ENCODE data around the gene SMYD1.

The SMYD1 gene

DNA sequence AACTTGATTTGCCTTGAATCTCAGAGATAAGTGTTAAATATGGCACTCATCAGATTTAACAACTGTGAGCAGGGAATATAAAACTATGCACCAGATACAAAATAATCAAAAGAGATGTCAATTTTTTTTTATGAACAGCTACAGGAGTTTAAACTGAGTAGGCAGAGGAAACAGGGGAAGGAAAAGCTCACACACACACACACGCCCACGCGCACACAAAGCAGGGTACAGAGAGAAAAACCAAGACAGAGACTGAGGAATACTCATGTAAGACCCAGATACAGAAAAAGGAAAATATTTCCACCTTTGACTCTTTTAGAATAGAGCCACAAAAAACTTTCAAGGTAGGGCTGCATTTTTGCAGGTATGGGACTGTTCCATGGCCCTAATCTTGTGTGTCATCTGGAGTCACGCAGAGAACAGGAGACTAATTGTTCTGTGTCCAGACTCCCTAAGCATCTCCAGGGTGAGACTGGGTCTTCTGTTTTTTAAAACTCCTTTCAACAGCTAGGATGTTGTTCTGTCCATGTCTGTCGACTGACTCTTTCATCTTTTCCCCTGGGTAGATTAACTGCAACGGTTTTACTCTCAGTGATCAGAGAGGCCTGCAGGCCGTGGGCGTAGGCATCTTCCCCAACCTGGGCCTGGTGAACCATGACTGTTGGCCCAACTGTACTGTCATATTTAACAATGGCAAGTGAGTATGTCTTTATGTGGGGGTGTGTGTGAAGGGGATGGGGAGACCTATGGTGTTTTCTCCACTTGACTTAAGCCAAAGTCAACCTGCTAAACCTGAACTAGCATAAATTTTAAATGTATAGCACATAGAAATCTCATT is 23.0 kb downstream of the SMYD1 start:
- FAIRE-seq: no peak

DNA sequence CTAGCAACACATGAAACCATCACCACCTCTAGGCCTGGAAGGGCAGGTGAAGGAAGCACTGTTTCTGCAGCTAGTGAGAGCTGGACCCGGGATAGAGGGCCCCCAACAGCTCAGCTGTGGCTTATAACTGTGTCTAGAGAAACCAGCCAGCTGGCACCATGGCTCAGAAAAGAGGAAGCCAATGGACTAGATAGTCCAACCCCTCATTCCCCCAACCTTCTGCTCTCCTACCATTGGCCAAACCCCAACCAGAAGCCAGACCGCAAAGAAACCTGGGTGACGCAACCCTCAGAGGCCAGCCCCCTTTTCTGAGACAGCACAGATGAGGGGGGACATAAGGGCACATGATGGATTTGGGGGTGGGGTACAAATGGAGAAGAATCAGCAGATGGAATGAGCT is 24.3 kb downstream of the SMYD1 start:
- FAIRE-seq: no peak

DNA sequence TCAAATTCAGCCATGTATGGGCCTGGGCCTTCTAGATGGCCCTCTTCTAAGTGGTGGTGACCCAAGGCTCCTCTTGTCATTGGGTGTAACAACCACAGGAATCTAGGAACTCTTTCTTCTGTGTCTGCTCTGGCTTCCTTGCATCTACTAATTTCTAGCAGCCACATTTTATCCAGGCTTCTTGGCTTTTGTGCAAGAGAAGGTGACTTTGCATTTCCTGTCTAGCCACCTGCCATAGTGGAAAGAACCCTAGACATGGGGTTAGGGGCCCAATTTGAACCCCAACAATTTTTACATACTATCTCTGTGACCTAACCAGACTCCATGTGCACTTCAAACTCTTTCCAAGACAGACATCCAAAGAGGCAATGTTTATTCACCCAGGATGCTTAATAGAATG is 25.1 kb downstream of the SMYD1 start:
- FAIRE-seq: no peak

DNA sequence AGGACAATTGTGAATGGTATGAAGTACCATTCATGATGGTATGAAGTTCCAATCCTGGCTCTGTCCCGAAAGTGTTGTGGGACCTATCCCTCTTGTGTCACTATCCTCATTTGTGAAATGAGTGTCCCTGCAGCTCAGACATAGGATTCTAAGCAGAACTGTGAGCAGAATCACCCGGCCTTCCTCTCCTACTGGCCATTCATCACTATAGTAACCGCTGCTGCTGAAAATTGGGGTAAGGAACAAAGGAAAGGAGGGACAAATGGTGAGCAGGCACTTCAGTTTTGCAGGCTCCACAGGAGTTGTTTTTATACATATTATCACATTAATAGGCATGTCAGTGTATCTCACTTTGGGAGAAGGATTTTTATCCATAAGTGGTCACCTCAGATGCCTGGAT is 27.4 kb downstream of the SMYD1 start:
- no peak for FAIRE-seq

DNA sequence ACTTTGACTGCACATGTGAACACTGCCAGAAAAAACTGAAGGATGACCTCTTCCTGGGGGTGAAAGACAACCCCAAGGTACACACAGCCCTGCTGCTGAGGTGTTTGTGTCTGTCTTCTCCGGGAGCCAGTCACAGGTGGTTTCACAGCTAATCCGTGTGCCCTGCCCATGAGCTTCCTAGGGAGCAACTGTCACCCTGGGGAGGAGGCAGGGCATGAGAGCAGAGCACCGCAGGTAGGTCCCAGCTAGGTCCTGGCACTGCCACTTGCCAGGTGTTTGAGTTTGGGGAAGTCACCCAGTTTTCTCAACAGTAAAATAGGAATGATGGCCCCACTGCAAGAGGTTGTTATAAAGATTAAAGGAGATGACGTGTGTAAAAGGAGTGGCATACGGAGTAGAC is 29.1 kb downstream of the SMYD1 start:
- FAIRE-seq: no peak

DNA sequence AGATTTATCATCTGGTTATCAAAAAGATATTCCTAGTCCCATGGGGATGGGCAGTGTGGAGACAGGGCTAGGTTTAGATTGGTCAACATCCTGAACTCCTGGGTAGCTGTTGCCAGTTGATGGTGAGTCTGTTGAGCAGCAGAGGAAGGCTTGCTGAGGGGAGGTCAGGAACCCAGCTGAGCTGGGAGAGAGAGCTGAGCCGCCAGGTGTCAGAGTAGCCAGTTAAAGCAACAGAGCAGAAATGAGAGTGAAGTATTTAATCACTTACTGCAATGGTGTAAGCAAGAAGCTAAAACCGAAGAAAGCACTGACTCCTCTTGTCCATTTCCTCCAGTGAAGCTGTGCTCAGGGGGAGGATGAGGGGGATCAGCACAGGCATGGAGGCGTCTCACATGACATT is 29.6 kb downstream of the SMYD1 start:
- no peak for FAIRE-seq

DNA sequence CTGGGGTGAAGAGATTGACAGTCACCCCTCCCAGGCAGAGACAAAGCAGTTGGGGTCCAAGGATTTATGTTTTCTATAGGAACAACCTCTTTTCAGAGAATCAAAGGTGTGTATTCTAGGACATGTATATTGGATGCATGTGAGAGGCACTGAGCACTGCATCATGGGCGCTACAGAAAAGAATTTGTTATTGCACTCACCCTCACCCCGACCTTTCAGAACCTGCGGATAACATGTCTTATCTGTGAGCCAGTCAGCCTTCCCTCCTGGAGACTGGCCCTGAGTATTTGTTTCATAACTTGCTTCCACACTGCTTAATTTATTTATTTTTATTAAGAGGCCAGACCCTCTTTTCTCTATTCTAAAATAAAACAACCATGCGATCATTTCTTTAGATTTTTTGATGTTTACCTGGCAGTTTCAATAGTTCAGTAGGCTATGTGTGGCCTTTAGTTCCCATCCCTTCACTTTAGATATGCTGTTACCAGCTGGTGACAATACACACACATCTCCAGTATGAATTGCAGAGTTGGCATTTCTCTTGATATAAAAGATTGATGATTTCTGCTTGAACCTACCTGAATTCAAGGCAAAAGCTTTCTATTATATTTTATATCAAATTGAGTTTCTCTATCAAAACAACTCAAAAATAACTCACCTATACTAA is 30.4 kb downstream of the SMYD1 start:
- FAIRE-seq: no peak

DNA sequence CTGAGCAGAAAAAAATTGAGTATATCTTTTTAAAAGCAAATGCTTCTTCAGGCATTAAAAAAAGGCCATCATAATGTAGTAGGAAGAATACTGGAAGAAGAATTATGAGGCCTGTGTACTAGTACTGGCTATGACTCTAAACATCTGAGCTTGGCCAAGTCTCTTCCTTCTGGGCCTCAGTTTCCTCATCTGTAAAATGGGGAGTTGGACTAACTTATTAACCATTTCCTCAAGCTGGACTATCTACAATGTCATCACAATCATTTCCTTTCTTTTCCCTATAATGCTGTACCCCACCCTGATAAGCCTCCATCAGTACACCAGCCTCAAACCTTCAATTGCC is 30.9 kb downstream of the SMYD1 start:
- FAIRE-seq: no peak

DNA sequence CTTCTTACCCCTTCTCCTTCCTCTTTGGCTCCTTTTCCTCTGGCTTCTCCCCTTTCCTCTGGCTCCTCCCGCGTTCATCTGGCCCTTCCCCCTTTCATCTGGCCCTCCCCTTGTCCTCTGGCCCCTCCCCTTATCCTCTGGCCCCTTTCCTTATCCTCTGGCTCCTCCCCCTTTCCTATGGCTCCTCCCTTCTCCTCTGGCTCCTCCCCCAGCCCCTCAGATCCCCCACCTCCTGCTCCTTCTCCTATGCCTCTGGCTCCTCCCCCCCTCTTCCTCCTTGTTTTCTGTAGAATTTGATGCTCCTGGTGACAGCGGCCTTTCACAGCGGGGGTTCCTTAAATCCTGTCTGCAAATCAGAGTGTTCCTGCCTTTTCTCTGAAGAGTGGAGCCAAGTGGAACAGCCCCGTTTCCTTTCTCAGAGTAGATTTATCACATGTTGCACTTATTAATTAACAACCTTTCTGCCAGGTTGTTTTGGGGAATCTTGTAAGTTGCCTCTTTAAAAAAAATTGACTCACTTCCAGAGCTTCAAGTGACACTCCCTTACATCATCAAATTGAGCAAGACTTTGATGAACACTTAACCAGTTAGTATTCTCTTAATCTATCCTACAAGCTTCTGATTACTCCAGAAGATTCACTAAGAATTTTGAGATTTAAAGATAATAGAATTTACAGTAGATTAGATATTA is 32.3 kb downstream of the SMYD1 start:
- no peak for FAIRE-seq

DNA sequence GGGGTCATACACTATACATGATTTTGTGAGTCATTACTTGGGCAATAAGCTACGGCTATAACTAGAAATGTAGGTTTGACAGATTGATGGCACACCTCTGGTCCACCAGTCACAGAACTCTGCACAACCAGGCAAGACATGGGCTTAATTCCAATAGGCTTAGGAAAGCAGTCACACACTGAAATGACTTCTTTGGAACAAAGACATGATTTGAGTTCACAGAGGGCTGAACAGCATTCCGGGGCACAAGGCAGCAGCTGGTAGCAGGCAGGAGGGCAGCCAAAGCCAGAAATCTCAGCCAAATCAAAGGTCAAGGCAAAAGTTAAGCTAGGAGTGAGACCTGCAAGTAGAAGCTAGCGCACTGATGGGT is 32.8 kb downstream of the SMYD1 start:
- no peak for FAIRE-seq

DNA sequence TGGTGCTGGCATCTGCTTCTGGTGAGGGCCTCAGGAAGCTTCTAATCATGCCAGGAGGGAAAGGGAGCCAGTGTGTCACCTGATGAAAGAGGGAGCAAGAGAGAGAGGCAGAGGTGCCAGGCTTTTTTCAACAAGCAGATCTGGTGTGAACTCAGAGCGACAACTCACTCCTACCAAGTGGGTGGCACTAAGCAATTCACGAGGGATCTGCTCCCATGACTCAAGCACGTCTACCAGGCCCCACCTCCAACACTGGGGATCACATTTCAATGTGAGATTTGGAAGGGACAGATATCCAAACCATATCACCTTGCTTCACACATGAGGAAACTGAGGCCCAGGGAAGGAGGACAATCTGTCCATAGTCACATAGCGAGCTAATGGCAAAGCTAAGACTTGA is 41.2 kb downstream of the SMYD1 start:
- FAIRE-seq: no peak

DNA sequence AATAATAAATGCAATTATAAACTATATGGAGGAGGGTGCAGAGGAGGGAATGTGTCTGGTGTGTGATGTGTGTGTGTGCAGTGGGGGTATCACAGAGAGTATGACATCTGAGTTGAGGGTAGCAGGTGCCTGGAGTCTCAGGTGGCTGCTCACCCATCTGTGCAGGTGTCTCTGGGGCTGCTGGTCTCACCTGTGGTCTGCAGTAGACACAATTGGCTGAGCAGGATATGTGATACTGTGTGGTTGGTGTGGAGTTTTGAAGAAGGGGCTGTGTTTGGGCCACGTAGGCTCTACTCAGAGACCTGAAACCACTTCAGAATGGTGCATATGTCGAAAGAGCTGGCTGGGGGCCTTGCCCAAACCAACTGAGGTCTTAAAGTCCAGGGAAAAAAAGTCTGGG is 43.2 kb downstream of the SMYD1 start:
- no peak for FAIRE-seq

DNA sequence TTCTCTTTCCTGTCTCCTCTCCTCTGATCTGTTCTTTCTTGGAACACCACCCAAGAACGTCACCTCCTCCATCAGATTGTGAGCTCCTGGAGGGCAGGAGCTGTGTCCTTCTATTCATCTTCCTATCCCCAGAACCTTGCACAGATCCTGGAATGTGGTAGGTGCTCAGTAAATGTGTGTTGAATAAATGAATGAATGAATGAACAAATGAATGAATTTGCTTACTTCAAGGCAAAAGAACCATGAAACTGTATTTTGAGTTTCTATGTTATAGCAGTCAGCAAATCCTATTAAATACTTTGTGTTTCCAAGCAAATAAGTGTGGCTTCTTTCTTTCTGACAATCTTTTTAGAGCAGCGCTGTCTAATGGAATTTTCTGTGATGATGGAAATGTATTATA is 45.4 kb downstream of the SMYD1 start:
- FAIRE-seq: no peak

DNA sequence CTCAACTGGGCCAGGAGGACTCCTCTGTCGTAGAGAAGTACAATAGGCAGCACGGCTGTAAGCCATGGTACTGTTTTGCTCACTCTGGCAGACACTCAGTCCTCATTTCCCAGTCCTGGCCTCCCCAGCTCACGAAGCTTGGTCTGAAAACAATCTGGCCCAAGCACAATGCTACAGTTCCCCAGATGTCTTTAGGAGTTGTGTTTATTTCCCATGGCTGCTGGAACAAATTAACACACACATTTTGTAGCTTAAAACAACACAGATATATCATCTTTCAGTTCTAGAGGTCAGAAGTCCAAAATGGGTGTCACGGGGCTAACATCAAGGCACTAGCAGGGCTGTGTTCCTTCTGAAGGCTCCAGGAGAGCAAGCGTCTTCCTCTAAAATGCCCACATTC is 47.3 kb downstream of the SMYD1 start:
- no peak for FAIRE-seq

DNA sequence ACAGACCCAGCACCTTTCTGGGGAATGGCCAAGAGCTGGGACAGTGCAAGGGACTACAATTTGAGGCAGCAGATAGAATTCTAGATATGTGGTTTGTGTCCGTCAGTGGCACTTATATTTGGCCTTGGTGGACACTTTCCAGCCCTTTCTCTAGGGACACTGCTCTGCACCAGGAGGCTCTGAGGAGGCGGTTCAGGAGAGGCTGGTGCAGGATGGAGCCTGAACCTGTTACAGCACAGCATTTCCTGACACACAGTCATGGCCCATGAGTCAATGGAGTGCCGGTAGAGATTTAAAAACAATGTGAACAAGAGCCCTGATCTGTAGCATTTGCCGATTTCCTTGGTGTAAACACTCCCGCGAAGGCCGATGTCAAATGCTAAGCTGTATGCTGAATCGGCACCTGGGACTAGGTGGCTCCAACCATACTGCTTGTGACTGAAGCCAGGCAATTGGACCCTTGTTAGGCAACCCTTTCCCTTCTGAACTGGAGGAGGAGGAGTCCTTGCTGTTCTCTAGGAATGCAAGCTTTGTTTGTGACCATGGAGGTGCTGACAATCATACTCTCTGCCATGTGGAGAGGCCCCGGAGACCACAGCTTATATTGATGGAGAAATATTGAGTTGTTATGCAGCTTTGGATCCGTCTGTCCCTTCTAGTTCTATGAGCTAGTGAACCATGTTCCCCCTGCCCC is 48.3 kb downstream of the SMYD1 start:
- no peak for FAIRE-seq

DNA sequence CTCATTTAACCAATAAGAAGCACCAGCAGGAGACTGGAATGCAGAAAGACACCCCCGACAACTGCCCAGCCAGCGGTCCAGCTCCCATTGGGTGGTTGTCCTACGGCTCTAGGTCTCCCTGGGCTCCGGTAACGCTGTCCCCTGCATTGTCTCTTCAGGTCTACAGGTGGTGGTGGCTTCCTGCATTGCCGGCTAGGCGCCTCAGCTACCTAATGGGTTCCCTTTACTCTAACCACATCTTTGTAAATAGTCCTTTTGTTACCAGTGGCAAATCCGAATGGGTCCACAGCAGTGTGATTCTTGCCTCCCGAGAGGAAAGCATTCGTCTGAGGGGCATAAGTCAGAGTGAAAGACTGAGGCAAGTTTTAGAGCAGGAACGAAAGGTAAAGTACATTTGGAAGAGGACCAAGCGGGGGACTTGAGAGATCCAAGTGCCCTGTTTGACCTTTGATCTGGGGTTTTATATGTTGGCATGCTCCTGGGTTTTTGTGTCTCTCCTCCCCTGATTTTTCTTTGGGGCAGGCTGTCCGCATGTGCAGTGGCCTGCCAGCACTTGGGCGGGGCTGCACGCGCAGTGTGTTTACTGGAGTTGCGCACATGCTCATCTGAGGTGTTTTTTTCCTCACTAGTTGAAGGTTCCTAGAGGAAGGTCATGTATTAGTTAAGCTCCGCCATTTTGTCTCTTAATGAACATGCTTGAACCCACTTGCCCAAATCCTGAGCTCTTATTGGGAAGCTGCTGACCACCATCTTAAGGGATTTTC is 49.2 kb downstream of the SMYD1 start:
- no peak for FAIRE-seq

DNA sequence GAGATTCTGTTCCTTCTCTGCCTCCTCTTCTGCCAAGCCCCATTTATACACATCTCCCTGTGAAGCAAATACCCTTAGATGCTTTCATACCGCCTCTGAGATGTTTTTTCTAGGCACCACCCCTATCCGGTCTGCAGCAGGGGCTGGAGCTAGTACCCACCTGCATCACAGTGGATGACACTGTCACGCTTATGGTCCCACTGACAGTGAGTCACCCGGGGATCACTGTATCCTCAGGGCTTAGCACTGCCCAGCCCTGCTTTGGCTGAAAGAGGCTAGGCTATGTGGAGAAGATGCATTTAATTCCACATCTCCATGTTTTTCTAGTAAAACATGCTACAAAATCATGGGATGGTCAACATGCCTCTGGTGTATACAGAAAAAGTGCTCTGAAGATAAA is 50.3 kb downstream of the SMYD1 start:
- no peak for FAIRE-seq

DNA sequence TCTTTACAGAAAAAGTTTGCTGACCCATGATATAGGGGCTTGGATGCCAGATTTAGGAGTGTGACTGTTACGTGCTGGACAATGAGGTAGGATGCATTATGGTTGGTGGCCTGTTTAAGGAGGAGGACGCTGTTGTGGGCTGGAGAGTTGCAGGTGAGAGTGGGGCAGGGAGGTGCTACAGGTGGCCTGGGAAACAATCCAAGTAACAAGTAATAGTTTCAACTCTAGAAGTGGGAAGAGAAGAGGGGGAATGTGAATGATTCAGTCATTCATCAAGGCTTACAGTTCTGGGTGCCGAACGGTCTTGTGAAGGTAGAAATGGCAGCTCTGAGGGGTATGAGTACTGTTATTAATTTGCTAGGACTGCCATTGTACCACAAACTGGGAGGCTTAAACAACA is 54.1 kb downstream of the SMYD1 start:
- no peak for FAIRE-seq

DNA sequence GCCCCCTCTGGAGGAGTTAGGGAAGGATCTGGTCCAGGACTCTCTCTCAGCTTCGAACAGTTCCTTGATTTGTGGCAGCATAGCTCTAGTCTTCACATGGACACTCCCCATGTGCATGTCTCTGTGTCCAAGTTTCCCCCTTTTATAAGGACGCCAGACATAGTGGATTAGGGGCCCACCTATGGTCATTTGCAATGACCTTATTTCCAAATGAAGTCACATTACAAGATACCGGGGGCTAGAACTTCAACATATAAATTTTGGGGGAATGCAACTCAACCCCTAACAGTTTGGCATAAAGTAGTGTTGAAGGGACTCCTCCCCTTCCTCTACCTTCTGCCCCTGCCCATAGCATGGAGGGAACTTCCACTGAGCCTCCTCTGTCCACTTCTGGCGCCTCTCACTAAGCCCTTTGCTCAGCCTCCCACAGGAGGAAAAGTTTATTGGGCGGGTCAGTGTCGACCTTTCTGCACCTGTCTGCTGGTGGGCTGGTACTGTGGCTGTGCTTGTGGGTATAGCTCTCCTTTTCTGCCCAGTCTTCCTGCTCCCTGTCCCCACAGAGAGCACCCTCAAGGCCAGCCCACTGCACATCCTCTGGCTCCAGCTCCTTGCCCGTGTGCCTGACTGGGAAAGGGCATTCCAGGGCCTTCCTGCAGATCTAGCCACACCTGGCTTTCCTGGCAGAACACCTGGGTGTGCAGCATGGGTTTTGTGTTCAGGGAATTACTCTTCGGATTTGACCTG is 54.7 kb downstream of the SMYD1 start:
- no peak for FAIRE-seq

DNA sequence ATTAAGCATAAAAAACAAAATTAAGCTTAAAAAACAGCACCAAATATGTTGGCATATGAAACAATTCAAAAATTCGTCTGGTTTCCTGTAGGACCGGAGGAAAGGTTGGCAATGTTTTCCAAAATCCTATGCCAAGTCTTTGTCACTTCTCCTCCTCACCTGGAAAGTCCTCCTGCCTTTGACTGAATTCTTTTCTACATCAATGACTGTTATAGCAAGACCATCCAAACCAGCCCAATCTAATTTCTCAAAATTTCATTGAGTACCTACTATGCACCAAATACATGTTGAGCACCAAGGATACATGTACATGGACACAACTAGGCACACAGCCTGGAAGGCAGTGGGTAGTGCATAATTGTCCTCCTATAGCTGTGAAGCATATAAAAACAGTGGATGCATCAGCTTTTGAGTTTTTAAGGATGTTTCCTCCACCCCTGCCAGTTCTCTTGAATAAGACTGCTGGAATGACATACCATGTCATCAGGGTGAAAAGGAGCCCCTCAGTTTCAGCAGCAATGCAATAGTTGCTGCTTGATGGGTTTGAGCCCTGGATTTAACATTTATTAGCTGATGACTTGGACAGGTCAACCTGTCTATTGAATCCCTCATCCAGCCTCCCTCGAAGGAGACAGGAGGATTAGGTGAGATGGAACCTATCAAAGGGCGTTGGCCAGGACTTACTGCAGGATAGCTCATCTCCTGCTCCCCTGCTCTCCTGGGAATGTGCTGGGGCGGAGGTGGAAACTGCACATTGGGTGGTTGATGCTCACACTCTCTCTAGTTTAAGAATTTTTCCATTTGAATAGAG is 55.7 kb downstream of the SMYD1 start:
- no peak for FAIRE-seq
